ENCODE results near the gene NLRC5.
"Not testable (repeated sequence)": the region's sequence is repeated elsewhere in the genome, so short reads cannot be mapped to it uniquely, and the experiment has no call there.

Gene NLRC5

DNA sequence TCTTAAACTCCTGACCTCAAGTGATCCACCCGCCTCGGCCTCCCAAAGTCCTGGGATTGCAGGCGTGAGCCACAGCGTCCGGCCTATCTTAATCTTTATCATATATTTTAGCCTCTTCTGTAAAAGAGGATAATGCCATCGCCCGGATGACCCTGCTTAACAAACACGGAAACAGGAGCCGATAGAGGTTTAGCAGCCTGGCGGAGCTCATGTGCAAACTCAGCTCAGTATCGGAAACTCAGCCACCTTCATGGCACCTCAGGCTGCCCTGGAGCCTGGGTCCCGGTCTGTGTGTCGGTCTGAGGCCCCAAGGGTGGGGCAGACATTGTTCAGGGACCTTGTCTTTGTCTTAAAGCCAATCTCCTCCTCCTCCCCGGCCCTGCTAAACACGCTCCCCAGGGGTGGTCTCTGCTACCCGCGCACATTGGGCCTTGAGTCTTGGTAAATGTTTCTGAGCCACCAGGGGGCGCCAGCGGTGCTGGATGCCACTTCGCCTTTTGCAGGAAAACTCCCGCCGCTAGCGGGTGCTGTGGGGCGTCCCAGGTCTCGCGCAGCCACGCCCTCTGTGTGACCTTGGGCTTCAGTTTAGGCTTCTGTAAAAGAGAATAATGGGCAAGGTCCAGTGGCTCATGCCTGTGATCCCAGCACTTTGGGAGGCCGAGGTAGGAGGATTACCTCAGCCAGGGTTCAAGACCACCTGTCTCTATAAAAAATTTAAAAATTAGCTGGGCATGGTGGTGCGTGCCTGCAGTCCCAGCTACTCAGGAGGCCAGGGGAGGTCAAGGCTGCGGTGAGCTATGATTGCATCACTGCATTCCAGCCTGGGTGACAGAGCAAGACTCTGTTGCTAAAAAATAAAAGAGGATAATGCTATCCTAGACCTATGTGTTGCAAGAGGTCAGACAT is 24.9 kb upstream of the NLRC5 start:
- DNase-seq = peak; percentile 99

DNA sequence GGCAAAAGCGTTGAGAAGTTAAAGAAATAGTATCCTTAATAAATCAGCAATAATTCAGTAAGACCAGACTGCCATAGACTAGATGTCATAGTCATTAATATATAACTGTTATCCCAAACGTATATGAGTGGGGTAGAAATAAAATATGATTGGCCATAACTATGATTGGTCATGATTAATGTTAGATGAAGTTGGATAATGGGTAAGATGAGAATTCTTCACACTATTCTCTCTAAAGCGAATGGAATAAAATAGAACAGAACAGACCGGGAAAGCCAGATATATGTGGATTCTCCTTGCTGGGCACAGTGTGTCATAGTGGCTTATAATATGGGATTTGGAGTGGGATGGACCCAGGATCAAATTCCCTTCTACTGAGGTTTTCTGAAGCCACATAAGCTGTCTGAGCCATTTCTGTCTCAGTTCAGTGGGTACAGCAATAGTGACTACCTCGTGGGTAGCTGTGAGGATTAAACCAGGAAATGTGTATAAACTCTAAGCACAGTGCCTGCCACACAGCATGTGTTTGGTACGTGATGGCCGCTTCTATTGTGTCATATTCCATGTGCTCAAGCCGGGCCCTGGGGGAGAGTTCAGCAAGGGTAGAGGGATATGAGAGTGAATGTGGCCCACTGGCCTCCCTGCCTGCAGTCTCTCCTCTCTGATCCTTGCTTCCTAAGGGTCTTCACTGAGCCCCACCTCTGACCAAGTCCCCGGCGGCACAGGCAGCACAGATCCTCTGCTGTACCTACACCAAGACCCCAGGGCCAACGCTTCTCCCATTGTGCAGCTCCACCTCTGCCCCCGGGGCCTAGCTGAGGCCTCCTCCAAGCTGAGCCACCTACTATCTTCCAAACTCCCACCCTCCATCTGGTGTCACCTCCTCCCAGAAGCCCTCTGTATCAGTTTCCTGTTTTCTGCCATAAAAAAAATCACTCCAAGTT is 23.9 kb upstream of the NLRC5 start:
- DNase-seq = peak; percentile 34

DNA sequence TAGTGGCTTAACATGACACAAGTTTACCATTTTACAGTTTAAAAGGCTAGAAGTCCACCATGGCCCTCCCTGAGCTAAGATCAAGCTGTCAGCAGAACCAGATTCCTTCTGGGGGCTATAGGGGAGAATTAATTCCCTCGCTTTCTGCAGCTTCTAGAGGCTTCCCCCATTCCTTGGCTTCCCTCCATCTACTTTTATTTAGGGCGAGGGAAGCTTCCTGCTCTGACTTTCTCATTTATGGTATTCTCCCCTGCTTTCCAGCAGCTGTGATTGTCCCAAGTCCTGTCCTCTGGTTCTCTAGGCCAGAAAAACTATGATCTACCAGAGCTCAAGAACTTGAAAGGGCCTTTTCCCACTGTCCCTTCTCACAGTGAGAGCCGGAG is 23.3 kb upstream of the NLRC5 start:
- DNase-seq = no peak

DNA sequence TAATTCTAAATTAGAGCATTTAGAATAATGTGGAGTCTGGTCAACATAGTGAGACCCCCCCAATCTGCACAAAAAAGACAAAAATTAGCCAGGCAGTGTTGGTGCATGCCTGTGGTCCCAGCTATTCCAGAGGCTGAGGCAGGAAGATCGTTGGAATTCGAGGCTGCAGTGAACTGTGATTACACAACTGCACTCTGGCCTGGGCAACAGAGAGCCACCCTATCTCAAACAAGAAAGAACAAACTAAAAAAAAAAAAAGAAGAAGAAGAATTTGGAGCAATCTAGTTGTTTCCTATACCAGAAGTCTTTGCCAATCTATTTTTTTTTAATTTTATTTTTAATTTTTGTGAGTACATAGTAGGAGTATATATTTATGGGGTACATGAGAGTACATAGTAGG is 21.6 kb upstream of the NLRC5 start:
- DNase-seq = no peak

DNA sequence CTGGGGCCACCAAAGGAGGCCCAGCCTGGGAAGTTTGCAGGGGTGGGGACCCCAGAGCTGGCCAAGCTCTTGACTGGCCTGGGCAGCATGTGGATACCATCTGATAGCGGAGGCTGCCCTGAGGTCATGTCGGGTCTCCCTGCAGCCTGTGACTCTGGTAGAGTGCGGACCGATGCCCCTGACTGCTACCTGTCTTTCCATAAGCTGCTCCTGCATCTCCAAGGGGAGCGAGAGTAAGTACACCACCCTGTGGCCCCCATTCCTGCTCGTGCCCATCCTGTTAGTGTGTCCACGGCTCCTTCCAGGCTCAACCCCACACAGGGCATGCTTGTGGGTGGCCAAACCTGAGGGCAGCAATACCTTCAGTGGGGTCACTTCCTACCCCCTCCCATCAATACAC is 19.6 kb upstream of the NLRC5 start:
- no peak for DNase-seq

DNA sequence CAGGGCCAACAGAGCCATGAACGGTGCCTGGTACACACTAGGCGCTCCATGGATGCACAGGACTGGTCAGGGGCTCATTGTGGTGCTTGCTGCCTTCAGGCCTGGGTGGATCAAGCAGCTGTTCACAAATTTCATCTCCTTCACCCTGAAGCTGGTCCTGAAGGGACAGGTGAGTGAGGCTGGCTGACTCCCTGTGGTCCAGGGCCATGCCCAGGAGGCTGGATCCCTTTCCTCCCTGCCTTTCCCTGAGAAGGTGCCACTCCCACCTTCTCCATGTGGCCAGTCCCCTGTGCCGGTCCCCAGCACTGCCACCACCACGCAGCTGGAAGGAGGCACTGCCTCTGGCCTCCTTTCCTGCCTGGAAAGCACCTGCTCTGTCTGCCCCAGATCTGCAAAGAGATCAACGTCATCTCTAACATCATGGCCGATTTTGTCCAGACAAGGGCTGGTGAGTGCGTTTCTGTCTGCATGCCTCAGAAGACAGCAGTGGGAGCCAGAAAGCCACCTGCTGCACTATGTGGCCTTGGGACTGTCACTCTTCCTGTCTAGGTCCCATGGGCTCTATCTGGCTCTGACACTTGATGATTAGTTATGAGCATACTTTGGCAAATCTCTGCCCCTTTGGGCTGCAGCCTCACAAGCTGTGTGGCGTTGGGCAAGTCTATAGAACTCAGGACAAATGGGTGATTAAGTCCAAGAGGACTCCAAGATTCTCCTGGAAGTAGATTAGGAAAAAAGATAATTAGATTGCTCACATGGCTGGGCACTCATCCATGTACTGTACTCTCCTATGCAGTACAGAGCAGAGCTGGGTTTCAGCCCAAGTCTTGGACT is 18.2 kb upstream of the NLRC5 start:
- no peak for DNase-seq

DNA sequence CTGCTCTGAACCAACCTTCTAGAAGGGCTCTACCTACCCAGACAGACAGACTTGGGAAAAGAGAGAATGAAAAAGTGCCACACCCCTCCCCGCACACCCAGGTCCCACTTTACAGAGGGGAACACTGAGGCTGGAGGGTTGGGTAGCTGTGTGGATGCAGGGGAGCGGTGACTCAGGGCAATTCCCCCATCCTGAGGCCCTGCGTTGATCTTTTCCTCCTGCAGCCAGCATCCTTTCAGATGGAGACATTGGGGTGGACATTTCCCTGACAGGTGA is 17.7 kb upstream of the NLRC5 start:
- no peak for DNase-seq

DNA sequence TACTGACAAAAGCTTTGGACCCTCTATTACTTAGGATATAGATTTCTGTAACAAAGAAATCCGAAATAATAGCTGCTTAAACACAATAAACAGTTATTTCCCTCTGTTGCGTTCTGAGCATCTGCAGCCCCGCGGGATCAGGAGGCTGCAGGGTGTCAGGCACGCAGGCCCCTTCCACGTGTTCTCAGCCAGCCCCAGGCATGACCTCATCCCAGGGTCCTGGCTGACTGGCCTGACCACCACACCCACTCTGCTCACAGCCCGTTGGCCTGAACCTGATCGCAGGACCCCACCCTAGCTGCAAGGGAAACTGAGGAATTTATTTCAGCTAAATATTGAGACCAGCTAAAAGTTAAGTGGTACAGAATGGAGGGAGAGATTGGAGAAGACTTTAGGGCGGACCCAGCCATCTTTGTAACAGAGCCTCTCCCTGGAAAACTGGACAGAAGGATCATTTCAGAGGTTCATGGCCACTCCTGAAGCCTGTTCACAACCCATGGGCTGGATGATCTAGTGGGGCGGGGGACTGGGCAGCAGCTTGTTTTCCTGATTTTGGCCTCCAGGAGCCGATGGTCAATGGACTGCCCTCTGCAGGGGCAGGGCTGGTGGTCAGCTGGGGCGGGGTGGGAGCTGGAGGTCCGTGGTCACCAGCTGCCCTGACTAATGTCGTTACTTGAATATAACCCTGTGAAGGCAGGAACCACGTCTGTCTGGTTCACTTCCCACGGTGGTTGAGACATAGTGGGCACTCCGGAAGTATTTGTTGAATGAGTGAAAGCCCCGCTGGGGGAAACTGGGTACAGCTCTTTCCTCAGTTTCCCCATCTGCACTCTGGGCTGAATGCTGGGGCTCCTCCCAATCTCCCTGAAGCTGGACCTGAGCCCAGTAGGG is 16.7 kb upstream of the NLRC5 start:
- no peak for DNase-seq

DNA sequence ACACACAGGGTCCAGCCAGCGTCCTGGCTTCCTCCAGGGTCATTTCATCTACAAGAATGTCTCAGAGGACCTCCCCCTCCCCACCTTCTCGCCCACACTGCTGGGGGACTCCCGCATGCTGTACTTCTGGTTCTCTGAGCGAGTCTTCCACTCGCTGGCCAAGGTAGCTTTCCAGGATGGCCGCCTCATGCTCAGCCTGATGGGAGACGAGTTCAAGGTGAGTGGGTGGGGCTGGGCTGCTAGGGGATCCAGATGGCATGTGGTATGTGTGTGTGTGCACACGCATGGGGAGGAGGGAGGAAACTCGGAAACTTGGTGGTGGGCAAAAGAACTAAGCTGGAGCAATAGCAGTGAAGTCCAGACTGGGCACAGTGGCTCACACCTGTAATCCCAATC is 16.1 kb upstream of the NLRC5 start:
- DNase-seq = no peak

DNA sequence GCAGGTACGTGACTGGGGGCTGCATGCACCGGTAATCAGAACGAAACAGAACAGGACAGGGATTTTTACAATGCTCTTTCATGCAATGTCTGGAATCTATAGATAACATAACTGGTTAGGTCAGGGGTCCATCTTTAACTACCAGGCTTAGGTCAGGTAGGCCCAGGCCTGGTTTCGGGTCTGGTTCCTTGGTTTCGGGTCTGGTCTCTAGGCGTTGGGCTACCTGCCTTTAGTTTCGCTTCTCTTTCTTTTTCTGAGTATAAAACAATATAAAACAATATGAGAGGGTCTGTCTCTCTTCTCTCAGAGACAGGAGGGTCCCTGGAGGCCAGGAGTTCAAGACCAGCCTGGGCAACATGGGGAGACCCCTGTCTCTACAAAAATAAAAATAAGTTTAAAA is 15.5 kb upstream of the NLRC5 start:
- DNase-seq = not testable (repeated sequence)

DNA sequence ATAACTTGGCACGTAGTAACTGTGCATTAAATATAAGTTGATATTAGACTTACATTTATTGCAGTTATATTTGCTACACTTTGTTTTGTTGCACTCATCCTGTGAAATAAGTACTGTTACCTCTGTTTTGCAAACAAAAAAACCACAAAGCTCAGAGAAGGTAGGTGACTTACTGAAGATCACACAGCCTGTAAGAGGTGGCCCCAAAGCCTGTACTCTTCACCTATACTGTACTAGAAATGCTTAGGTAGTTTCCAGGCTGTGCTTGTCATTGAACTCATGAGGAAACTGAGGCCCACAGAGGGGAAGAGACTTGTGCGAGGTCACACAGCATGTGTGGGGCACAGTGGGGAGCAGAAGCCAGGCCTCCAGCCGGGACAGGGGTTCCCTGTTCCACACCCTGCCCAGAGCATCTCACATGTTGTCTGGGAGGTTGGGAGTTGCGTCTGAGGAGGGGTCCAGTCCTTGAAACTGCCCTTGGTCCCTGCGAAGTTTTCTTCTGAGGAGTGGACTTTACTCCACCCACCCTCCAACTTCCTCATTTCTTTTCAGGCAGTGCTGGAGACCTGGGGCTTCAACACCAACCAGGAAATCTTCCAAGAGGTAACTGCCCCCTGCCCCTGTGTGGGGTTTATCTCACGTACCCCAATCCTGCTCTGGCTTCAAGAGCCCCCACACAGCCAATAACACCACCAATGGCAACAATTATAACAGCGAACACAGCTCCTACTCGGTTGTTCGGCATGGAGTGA is 14.6 kb upstream of the NLRC5 start:
- DNase-seq = no peak

DNA sequence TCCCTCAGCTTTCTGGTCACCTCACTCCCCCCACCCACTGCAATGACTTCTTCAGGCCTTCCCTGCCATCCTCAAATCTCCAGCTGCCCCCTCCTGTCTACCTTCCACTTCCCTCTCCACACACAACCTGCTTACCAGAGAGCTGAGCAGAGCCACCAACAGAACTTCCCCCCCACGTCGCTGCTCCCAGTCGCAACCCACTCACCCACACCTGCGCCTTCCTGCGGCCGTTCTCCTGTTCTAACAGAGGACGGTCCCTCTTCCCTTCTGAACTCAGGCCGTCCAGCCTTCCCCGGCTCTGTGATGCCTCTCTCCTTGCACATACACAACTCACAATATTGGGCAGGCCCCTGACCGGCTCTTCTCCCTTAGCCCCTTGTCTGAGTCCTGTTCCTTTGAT is 13.6 kb upstream of the NLRC5 start:
- DNase-seq = peak; percentile 48

DNA sequence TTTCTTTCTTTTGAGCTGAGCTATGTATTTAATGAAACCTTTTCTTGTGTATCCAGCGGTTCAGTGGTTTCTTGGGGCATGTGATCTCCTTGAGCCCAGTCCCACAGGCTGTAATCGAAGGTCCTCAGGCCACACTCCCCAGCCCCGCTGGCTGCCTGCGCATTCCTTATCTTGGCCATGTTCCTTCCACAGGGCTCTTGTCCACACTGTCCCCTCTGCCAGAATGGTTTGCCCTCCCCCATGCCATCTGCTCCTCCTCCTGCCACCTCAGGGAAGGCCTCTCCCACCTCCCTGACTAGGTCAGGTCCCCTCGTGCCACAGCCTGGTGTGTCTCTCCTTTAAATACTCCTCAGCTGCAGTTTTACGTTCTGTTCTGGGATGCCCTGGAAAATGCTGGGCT is 12.1 kb upstream of the NLRC5 start:
- DNase-seq = no peak

DNA sequence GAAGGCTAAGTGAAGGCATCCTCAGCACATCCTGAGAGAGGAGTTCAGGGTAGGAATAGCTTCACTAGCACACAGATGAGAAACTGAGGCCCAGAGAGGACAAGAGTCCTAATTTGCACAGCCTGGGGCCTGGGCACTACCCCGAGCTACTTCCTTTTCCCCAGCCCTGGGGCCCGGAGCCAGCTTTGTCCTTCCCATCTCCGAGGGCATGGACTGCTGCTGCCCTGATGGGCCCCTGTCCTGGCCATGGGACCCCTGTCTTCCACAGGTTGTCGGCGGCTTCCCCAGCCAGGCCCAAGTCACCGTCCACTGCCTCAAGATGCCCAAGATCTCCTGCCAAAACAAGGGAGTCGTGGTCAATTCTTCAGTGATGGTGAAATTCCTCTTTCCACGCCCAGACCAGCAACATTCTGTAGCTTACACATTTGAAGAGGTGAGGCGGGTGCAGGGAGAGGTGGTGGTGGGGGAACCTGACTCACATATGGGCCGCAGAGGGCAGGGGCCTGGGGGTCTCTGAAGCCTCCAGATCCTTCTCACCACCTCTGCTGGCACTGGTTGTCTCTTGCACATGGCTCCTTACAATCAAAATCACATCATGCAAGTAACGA is 11.4 kb upstream of the NLRC5 start:
- no peak for DNase-seq

DNA sequence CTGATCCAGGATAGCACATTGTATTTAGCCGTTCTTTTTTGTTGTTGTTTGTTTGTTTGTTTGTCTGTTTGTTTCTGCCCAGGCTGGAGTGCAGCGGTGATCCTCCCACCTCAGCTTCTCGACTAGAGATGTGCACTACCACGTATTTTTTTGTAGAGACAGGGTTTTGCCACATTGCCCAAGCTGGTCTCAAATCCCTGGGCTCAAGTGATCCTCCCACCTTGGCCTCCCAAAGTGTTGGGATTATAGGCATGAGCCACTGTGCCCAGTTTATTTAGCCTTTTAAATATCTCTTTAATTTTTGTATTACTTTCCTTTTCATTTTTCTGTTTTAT is 9.2 kb upstream of the NLRC5 start:
- no peak for DNase-seq

DNA sequence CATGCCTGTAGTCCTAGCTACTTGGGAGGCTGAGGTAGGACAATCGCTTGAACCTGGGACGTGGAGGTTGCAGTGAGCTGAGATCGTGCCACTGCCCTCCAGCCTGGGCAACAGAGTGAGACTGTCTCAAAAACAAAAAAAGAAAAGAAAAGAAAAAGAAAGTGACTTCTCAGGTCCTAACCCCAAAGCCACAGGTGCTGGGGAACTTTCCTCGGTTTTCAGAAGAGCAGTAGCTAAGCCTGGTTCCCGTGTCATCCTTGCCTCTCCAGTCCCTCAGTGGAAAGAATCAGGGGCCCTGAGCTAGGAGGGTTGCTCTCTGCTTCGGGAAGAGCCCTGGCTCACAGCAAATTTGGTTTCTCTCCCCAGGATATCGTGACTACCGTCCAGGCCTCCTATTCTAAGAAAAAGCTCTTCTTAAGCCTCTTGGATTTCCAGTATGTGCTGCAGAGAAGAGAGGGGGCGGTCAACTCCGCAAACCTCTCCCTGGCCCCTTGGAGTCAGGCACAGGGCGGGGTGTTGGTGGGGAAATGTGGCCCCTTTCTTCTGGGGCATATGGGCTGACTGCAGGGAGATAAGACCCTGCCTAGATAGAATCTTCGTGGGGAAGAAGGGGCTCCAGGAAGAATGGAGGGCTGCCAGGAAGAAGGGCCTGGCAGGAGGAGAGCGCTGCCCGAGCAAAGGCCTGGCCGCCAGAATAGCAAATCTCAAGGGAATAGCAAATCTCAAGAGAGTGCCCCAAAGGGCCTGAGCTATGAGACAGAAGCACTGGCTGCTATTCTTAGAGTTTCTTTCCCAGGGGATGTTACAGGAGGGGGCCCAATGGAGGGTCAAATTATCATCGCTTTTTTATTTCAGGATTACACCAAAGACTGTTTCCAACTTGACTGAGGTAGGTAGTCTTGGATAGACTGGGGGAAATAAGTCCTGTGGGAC is 8.3 kb upstream of the NLRC5 start:
- no peak for DNase-seq

DNA sequence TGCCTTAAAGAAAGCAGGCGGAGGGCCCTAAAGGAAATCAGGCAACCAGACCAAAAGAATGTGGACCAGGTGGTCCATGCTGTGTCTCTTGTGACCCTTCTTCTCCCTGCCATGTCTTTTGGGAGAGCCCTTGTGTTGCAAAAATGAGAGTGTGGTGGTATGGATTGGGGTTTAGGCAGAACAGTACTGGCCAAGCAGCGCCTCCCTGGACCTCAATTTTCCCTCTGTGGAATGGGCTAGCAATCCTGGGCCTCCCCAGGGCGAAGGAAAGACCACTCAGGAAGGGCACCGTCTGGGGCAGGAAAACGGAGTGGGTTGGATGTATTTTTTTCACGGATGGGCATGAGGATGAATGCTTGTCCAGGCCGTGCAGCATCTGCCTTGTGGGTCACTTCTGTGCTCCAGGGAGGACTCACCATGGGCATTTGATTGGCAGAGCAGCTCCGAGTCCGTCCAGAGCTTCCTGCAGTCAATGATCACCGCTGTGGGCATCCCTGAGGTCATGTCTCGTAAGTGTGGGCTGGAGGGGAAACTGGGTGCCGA is 7.6 kb upstream of the NLRC5 start:
- no peak for DNase-seq

DNA sequence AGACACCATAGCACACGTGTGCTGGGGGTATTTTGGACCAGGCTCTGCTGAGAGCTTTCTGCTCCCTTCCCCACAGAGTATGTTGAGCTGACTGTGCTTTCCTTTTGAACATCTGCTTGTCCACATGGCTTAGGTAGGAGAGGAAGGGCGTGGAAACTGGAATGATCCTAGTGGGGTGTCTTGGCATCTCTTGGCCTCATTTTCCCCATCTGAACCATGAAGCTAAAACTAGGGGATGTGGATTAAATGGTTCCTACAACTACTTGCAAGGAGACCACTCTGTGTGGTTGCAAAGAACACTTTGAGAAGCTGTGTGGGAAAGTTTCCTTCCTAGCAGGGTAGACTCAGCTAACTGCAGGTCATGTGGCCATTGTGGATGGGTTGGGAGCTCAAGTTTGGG is 6.7 kb upstream of the NLRC5 start:
- no peak for DNase-seq

DNA sequence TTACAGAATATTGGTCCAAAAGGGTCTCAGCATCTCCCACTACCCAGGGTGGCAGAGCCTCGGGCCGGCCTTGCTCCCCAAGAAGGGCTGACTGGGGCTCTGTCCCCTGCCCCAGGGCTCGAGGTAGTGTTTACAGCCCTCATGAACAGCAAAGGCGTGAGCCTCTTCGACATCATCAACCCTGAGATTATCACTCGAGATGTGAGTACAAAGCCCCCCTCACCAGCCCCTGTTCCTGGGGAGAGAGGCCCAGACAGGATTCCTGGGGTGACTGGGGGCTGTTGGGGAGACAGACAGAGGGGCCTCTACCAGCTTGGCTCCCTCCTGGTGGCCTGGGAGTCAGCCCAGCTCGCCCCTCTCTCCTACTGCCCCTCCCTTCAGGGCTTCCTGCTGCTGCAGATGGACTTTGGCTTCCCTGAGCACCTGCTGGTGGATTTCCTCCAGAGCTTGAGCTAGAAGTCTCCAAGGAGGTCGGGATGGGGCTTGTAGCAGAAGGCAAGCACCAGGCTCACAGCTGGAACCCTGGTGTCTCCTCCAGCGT is 6.1 kb upstream of the NLRC5 start:
- DNase-seq = no peak
